ENCODE measurements around the gene RBM47.

GRCh38 chr4:40448875-40449274, 180.8 kb downstream of the RBM47 start:
- TF ChIP-seq EZH2phosphoT487 (IDR thresholded peaks at IDR 0.05; ENCODE audit: unreplicated experiment): no peak
- no peak for TF ChIP-seq EZH2 (IDR thresholded peaks at IDR 0.05; ENCODE audit: low read depth, unreplicated experiment)
- TF ChIP-seq CREB1 (CRISPR knock-in tag; IDR thresholded peaks at IDR 0.05; ENCODE audit: low read depth): no peak
- no peak for TF ChIP-seq CTCF (conservative IDR thresholded peaks at IDR 0.05; ENCODE audit: low read depth in 2 of 2)
- no peak for TF ChIP-seq POLR2AphosphoS5 (IDR thresholded peaks at IDR 0.05; ENCODE audit: low read depth)
- TF ChIP-seq ETS1 (IDR thresholded peaks at IDR 0.05): no peak
- no peak for TF ChIP-seq JUNB (IDR thresholded peaks at IDR 0.05; ENCODE audit: unreplicated experiment)
- no peak for TF ChIP-seq REST (IDR thresholded peaks at IDR 0.05; ENCODE audit: unreplicated experiment)
- no peak for TF ChIP-seq NANOG (IDR thresholded peaks at IDR 0.05; ENCODE audit: borderline replicate concordance)

All from GM23338 (cell line).